ENCODE results near the gene PCMTD2.

DNA sequence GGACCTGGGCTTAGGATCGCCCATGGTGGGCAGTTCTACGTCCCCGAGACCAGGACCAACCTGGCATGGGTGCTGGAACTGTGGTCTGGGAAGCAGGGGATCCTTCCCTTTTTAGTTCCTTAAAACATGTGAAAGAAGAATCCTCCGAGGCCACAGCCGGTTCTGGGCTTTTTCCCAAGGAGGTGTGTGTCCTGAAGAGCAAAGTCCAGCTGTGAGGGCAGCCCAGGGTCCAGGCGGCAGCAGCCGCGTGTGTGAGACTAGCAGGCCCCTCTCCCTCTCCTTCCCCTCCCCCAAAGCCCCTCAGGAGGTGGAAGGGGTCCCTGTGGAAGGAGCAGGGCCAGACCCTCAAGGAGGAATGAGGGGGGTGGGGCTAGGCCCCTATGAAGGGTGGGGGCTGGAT is 35.1 kb upstream of the PCMTD2 start:
- TF ChIP-seq, protein P1, sequence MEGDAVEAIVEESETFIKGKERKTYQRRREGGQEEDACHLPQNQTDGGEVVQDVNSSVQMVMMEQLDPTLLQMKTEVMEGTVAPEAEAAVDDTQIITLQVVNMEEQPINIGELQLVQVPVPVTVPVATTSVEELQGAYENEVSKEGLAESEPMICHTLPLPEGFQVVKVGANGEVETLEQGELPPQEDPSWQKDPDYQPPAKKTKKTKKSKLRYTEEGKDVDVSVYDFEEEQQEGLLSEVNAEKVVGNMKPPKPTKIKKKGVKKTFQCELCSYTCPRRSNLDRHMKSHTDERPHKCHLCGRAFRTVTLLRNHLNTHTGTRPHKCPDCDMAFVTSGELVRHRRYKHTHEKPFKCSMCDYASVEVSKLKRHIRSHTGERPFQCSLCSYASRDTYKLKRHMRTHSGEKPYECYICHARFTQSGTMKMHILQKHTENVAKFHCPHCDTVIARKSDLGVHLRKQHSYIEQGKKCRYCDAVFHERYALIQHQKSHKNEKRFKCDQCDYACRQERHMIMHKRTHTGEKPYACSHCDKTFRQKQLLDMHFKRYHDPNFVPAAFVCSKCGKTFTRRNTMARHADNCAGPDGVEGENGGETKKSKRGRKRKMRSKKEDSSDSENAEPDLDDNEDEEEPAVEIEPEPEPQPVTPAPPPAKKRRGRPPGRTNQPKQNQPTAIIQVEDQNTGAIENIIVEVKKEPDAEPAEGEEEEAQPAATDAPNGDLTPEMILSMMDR (IDR thresholded peaks at IDR 0.05) = no peak
- no peak for TF ChIP-seq EZH2 (IDR thresholded peaks at IDR 0.05)
